H1 (cell line): ENCODE measurements around the gene RARB. TPM values are rescaled to one million over a fixed set of nuclear protein-coding genes. Genes with fewer than 3 reads are reported as not detected.

Source experiments
- CHD7 ChIP-seq: fragments of 300-600 bp; sonication (generic); IDR thresholded peaks from 2 replicates; pipeline ENCODE4 v1.7.1; 2012; ENCODE audit warnings: low read length, moderate library complexity, mild to moderate bottlenecking, inconsistent platforms; ENCODE audit not compliant: insufficient replicate concordance
- MAFK ChIP-seq: IDR thresholded peaks from 2 replicates; pipeline ENCODE4 v1.6.1; 2012; ENCODE audit warnings: low read depth, mild to moderate bottlenecking, improper control_type of control experiment, low read length
- SP4 ChIP-seq: IDR thresholded peaks from 2 replicates; pipeline ENCODE4 v1.6.1; 2012; ENCODE audit warnings: low read length, inconsistent platforms
- polyA plus RNA-seq, 7 experiments: library from polyadenylated mRNA; depleted of rRNA in 3 of 7; stranded (reverse) in 5 of 7; unstranded in 2 of 7; fragments of >200 nt in 5 of 7; fragments of 200-250 nt in 2 of 7; gene quantifications; 1 replicate in 5 of 7; 2 replicates in 1 of 7; 4 replicates in 1 of 7; pipeline versions ENCODE4 v1.2.1 to v1.2.3, GENCODE V29; 2011 to 2013; ENCODE audit warnings: missing spikeins in 2 of 7, mixed read lengths in 2 of 7
- total RNA-seq: library from RNA; stranded (reverse); fragmentation: NEBNext Ultra II Directional; extraction: Animal tissue kit (Norgen Biotek cat#: 25700); gene quantifications from 2 replicates; pipeline ENCODE4 v1.2.1, GENCODE V29; 2021

RARB gene
- total and polyA plus RNA-seq, 2 of the 8 experiments (the other 6 are each of a cell fraction or from before 2014, with no cell fraction given), result 0.15 to 0.22 TPM

DNA sequence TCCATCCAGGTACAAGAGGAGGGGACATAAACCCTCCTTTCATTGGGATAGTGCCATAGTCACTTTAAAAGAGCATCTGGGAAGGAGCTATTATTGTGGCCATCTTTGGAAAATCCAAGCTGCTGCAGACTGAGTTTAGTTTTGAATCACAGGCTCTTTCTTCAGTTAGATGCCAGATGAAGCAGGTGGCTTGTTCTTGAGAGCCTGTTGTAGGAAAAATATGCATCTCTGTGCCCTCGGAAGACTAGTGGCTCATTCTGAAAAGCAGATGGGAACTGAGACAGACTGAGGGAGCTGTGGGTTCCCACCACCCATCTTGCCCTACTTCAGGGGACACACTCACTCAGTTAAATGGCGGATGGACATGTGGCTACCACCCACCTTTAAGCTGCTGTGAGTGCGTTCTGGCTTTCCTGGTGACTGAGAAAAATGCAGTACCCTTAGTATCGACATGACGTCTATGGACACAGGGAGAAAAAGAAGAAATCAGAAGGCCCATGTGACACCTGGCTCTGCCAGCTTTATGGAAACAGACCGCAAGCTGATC lies 50.2 kb downstream of the RARB start (continued):
- TF ChIP-seq CHD7 (no peak), MAFK (no peak), SP4 (no peak)
- TF ChIP-seq, all 59 proteins: peak for 0
